ENCODE measurements around the gene DENND1A.

DENND1A gene

DNA sequence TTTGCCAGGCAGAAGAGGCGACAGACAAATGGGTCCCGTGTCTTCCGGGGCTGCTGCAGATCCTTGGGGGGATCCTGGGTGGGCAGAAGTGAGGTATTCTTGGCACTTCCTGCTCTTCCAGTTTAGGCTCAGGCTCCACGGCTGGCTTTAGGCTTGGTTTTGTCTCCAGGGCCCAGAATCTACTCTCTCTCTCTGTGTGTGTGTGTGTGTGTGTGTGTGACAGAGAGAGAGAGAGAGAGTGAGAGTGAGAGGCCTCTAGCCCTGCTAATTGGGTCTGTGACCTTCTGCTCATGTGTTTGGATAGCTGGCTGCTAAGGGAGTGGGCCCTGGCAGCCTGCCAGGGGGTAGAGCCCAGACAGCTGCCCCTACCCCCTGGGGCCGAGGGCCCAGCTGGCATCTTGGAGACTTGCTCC lies 534.6 kb downstream of the DENND1A start:
- DNase-seq (ENCODE audit: low spot score), result no peak
- H3K36me3 Mint-ChIP-seq (ENCODE audit: low read depth), result no peaks in the 10 kb centered on the region
- no peak overlapping the region for H3K27ac Mint-ChIP-seq
- H3K9me3 Mint-ChIP-seq, result no peaks in the 10 kb centered on the region
- H3K4me1 Mint-ChIP-seq (ENCODE audit: low read depth), result no peaks in the 10 kb centered on the region
- no peaks in the 10 kb centered on the region for H3K27me3 Mint-ChIP-seq (ENCODE audit: low read depth)
- H3K4me3 Mint-ChIP-seq, result no peak overlapping the region

DNA sequence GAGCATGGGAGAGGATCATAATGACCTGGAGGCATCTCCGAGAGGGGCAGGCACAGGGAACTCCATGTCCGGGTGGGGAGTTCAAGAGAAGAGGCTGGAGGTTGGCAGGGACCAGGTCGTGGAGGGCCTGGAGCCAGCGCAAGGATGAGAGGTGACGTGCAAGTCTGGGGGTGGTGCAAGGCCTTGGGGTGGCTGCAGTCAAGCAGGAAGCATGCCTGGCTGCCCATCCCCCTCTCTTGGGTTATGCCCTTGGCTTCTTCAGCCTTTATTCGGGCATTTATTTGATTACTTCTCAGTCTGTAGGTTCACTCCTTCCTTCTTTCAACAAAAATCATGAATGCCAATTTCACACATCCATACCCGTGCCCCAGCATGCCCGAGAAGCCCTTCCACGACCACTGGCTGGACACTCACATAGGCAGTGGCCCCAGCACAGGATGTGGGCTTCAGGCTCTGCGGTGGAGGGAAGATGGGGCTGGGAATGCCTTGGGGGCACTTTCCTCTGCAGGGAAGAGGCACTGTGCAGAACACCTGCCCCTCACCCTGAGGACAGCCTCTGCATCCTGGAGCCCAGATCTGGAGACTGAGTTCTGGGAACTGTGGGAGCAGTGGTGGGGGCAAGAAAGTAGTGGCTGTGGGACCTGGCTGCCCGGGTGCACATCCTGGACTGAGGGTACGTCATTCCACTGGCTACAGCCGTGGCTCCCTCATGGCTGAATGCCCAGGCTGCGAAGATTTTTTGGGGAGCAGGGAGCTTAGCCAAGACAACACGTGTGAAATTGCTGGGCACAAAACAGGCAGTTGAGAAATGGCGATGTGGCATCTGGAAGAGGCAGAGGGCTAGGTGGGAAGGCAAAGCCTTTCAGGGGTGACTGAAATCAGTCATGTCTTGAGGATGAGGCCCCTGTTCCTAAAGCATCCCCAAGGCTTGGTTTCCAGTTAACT lies 535.4 kb downstream of the DENND1A start:
- Mint-ChIP-seq H3K27ac (no peak overlapping the region), H3K9me3 (no peaks in the 10 kb centered on the region), H3K4me1 (ENCODE audit: low read depth) (no peaks in the 10 kb centered on the region), H3K27me3 (ENCODE audit: low read depth) (no peaks in the 10 kb centered on the region), H3K36me3 (ENCODE audit: low read depth) (no peaks in the 10 kb centered on the region), H3K4me3 (no peak overlapping the region)
- DNase-seq (ENCODE audit: low spot score), result no peak

DNA sequence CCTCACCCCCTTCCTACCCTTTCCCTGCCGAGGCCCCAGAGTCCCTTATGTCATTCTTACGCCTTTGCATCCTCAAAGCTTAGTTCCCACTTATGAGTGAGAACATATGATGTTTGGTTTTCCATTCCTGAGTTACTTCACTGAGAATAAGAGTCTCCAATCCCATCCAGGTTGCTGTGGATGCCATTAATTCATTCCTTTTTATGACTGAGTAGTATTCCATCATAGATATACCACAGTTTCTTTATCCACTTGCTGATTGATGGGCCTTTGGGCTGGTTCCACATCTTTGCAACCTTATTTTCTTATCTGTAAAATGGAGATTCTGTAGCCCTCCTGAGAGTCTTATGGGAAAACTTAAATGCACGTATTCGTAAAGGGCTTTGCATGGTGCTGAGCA lies 537.1 kb downstream of the DENND1A start:
- H3K9me3 Mint-ChIP-seq, result no peaks in the 10 kb centered on the region
- H3K4me3 Mint-ChIP-seq, result no peak overlapping the region
- H3K27ac Mint-ChIP-seq, result no peak overlapping the region
- no peak for DNase-seq (ENCODE audit: low spot score)
- H3K36me3 Mint-ChIP-seq (ENCODE audit: low read depth), result no peaks in the 10 kb centered on the region
- no peaks in the 10 kb centered on the region for H3K4me1 Mint-ChIP-seq (ENCODE audit: low read depth)
- no peaks in the 10 kb centered on the region for H3K27me3 Mint-ChIP-seq (ENCODE audit: low read depth)

DNA sequence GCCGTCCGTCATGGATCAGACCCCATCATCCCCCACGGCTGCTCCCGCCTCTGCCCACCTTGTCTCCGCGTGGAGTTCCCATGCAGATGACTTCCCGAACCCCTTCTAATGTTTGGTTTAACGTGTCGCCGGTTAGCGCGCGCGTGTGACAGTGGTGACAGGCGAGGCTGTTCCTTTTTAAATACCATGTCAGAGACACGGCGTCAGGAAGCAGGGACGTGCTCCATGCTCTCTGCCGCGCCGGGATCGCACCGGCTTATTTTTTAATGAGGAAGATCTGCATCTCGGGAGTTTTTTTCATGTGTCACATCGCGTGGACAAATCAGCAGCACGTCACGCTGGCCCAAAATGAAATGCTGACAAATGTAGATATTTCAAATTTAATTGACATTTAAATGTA lies 538.0 kb downstream of the DENND1A start:
- Mint-ChIP-seq H3K36me3 (ENCODE audit: low read depth) (no peaks in the 10 kb centered on the region), H3K9me3 (no peaks in the 10 kb centered on the region), H3K4me1 (ENCODE audit: low read depth) (no peaks in the 10 kb centered on the region)

DNA sequence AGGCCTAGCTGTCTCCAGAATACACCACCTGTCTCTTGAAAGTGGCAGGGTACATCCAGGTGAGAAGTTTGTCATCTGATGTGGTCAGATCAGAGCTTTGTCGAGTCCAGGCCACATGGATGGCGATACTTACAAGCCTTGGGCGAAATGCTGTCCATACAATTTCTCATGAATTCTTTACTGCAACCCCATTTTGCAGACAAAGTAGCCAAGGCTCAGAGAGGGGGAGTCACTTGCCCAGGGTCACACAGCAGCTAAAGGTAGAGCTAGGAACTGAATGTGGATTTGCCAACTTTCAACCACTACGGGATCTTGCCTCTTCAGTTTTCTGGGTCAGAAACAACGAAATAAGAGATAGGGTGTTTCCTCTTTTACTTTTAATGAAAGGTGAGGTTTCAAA lies 538.7 kb downstream of the DENND1A start:
- no peak for DNase-seq (ENCODE audit: low spot score)
- Mint-ChIP-seq H3K4me3 (no peak overlapping the region), H3K4me1 (ENCODE audit: low read depth) (no peaks in the 10 kb centered on the region), H3K9me3 (no peaks in the 10 kb centered on the region), H3K36me3 (ENCODE audit: low read depth) (no peaks in the 10 kb centered on the region), H3K27ac (no peak overlapping the region), H3K27me3 (ENCODE audit: low read depth) (no peaks in the 10 kb centered on the region)

More for the DNA sequence above, 538.0 kb downstream of the DENND1A start:
- Mint-ChIP-seq H3K4me3 (no peak overlapping the region), H3K27ac (no peak overlapping the region), H3K27me3 (ENCODE audit: low read depth) (no peaks in the 10 kb centered on the region)
- no peak for DNase-seq (ENCODE audit: low spot score)

DNA sequence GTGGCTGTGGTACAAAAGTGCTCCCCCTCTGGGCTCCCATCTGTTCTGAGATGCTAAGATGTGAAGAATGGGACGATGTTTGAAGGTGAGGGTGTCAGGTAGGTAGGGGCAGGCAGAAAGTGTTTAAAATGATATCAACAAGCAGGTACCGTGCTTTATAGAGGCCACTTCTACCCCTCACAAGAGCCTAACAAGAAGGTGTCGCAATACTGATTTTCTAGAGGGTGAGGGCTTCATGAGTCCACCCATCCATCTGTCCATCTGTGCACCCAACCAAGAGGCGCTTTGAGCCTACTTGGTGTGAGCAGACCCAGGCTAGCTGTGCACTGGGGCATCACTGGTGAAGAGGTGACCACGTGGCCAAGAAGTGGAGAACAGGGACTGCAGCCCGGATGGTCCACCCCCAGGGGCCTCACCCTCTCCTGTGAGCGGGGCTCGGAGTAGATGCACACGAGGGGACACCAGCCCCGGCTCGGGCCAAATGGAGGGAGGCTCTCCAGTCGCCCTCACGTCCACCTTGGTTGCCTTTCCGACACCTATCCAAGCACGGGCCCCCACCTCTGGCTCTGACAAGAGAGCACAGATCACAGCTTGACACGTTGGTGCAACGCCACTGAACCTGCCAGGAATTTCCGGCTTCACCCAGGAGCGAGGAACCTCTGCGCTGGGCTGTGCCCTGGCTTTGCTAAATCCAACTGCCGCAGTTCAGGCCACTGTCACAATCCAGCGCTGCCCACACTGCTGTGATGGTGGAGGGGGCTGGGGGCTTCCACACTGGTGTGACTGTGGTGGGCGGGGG lies 539.4 kb downstream of the DENND1A start:
- no peak for DNase-seq (ENCODE audit: low spot score)
- no peaks in the 10 kb centered on the region for H3K27me3 Mint-ChIP-seq (ENCODE audit: low read depth)
- no peaks in the 10 kb centered on the region for H3K36me3 Mint-ChIP-seq (ENCODE audit: low read depth)
- no peak overlapping the region for H3K4me3 Mint-ChIP-seq
- no peaks in the 10 kb centered on the region for H3K4me1 Mint-ChIP-seq (ENCODE audit: low read depth)
- H3K27ac Mint-ChIP-seq, result no peak overlapping the region
- no peaks in the 10 kb centered on the region for H3K9me3 Mint-ChIP-seq

DNA sequence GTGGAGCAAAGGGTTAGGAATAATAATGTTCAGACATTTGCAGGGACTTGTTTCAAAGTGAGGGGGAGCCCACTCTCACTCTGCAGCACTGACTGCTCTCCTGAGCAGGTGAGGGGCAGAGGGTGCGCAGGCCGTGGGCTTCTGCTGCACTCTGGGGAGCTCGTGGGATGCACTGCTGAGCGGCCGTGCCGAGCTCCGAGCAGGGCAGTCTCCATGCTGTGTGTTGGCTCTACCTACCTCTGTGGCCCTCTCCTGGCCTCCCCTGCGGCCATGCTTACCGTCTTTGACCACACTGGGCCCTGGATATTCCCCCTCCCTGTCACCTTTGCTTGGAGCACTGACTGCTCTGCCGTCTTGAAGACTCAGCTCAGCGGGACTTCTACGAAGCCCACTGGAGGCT lies 540.2 kb downstream of the DENND1A start:
- no peak overlapping the region for H3K27ac Mint-ChIP-seq
- H3K27me3 Mint-ChIP-seq (ENCODE audit: low read depth), result no peaks in the 10 kb centered on the region
- no peak overlapping the region for H3K4me3 Mint-ChIP-seq
- DNase-seq (ENCODE audit: low spot score), result no peak
- H3K9me3 Mint-ChIP-seq, result no peaks in the 10 kb centered on the region
- H3K36me3 Mint-ChIP-seq (ENCODE audit: low read depth), result no peaks in the 10 kb centered on the region
- no peaks in the 10 kb centered on the region for H3K4me1 Mint-ChIP-seq (ENCODE audit: low read depth)

DNA sequence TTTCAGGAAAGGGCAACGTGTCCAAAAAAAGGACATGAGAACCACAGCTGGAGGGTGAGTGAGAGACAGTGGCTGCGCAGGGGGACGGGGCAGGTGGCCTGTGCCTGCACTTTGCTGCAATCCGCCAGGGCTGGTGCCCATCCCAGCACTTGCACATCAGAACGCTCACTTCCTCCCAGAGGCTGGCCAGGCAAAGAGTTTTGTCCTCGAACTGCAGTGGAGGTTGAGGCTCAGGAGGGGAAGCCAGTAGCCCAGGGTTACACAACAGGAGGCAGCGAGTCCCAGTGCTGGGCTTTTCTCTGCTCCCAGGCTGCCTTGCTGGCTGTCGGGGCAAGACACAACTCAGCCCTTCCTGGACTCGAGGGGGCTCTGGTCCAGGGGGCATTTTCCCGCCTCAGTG lies 540.9 kb downstream of the DENND1A start:
- Mint-ChIP-seq H3K9me3 (no peaks in the 10 kb centered on the region), H3K36me3 (ENCODE audit: low read depth) (no peaks in the 10 kb centered on the region)

DNA sequence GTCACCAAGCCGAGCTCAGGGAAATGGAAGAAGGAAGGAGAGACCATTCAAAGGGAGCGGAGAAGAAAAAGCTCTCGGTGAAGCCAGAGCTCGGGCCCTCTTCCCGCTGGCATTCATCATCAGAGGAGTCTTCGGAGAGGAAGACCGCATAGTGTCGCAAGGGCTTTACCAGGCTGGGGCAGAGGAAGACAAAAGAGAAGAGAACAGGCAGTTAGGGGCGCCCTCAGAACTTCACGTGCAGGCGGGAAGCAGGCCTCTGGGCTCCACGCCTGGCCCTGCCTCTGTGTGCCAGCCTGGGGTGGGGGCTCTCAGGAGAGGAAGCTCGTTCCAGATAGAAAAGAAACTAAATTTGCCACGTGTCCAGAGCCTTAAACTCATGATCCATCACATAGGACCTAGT lies 542.2 kb downstream of the DENND1A start:
- DNase-seq (ENCODE audit: low spot score), result no peak
- H3K9me3 Mint-ChIP-seq, result no peaks in the 10 kb centered on the region
- no peak overlapping the region for H3K27ac Mint-ChIP-seq
- H3K36me3 Mint-ChIP-seq (ENCODE audit: low read depth), result no peaks in the 10 kb centered on the region
- no peak overlapping the region for H3K4me3 Mint-ChIP-seq
- H3K27me3 Mint-ChIP-seq (ENCODE audit: low read depth), result no peaks in the 10 kb centered on the region
- no peaks in the 10 kb centered on the region for H3K4me1 Mint-ChIP-seq (ENCODE audit: low read depth)

More for the DNA sequence above, 540.9 kb downstream of the DENND1A start:
- no peaks in the 10 kb centered on the region for H3K27me3 Mint-ChIP-seq (ENCODE audit: low read depth)
- no peak overlapping the region for H3K27ac Mint-ChIP-seq
- DNase-seq (ENCODE audit: low spot score), result no peak
- H3K4me1 Mint-ChIP-seq (ENCODE audit: low read depth), result no peaks in the 10 kb centered on the region
- no peak overlapping the region for H3K4me3 Mint-ChIP-seq

DNA sequence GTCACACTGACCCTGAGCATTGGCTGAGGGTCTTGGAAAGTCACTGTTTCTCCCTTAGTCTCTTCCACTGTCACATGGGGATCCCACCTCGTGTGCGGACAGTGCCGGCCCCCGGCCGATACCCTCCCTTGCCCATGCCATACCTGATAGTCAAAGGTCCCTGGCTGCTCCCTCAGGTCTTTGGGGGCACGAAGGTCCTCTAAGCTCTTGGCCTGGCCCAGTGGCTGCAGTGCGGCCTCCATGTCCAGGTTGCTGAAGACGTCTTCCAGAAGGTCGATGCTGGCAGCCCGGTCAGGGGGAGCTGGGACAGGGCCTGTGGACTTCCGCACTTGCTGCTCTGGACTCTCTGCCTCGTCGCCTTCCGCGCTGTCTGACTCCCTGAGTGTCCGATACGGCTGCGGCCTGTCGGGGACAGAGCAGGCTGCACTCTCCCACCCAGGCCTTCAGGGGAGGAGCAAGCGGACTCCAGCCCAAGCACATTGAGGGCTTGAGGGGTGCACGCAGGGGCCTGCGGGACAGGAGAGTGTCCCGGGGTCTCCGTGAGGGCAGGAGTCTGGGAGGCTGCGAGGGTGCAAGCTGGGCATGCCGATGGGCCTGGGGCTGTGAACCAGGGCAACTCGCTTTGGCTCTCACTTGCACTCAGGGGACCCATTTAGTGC lies 546.3 kb downstream of the DENND1A start:
- Mint-ChIP-seq H3K4me3 (no peak overlapping the region), H3K4me1 (ENCODE audit: low read depth) (no peaks in the 10 kb centered on the region), H3K27ac (no peak overlapping the region), H3K9me3 (no peaks in the 10 kb centered on the region), H3K36me3 (ENCODE audit: low read depth) (no peaks in the 10 kb centered on the region), H3K27me3 (ENCODE audit: low read depth) (no peaks in the 10 kb centered on the region)
- no peak for DNase-seq (ENCODE audit: low spot score)

DNA sequence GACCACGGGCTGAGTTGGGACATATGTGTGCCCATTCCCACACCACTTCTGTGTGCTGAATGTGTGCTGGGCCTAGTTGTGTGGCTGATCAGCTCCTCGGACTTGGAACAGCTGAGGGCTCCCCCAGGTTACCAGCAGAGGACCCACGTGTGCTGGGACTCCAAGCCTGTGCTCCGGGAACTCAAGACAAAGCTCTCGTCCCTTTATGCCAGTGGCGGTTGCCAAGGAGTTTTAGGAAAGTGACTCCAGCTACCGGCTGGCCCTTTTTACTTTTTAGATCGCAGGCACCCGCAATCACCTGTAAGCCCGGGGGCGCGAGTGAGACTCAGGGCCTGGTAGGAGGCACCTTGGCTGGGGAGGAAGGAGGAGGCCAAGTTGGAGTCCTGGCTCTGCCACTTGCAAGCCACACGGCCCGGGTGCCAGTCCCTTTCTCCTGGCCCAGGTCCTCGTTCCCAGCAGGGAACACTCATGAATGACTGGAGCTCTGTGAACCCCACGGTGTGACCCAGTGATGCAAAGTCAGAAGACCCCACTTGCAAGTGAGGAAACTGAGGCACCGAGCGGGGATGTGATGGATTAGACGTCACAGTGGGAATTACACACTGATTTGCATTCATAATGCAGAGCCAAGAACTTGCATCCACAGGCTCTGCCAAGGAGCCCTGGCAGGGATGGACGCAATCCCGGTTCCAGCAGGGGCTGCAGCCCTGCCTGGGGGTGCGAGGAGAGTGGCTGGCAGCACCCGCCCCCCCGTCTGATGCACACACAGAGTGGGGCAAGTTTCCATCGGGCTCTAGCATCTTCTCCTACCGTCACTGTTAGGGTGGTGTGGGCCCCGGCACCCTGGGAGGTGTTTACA lies 547.0 kb downstream of the DENND1A start:
- no peaks in the 10 kb centered on the region for H3K36me3 Mint-ChIP-seq (ENCODE audit: low read depth)
- DNase-seq (ENCODE audit: low spot score), result no peak
- H3K27me3 Mint-ChIP-seq (ENCODE audit: low read depth), result no peaks in the 10 kb centered on the region
- no peak overlapping the region for H3K27ac Mint-ChIP-seq
- no peak overlapping the region for H3K4me3 Mint-ChIP-seq
- H3K9me3 Mint-ChIP-seq, result no peaks in the 10 kb centered on the region
- H3K4me1 Mint-ChIP-seq (ENCODE audit: low read depth), result no peaks in the 10 kb centered on the region

DNA sequence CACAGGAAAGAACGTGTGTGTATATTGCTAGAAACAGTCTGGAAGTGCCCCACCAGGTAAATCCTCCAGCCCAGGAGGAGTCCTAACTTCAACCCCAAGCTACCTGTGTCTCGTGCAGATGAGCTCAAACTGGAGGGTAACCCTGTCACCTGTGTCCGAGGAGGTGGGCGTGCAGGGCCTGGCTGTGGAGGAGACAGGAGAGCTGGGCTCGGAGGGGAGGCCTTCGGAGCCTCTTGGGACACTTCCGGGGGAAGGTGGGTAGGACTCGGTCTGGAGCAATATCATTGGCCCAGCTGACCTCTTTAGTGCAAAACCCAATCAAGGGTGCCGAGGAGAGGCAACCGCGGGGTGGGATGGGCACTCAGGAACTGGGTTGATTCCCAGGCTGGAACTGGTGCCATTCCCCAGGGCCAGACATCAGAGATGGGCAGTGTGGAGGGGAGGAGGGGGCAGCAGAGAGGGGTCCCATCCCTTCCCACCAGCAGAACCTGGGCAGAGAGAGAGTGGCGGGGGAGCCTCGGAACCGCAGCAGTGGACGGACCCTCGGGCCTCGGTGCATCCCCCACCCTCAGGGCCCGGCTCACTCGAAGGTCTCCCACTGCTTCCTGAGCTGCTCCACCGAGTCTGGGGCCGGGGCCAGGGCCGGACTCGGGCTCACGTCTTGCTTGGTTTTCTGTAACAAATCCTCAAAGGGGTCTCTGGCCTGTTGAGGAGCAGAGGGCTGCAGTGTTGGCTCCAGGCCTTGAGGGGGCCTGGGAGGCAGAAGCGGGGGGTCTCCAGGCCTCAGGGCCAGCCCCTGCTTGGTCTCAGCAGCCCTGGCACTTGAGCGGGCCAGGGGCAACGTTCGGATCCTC lies 548.8 kb downstream of the DENND1A start:
- DNase-seq (ENCODE audit: low spot score), result no peak
- H3K27me3 Mint-ChIP-seq (ENCODE audit: low read depth), result peaks cover 3% of the 10 kb centered on the region
- no peaks in the 10 kb centered on the region for H3K36me3 Mint-ChIP-seq (ENCODE audit: low read depth)
- H3K9me3 Mint-ChIP-seq, result no peaks in the 10 kb centered on the region
- H3K27ac Mint-ChIP-seq, result no peak overlapping the region
- no peaks in the 10 kb centered on the region for H3K4me1 Mint-ChIP-seq (ENCODE audit: low read depth)
- no peak overlapping the region for H3K4me3 Mint-ChIP-seq
